D721Med (cell line): Measurements from ENCODE around the gene SIRT3.
"Not testable (repeated sequence)": the region's sequence is repeated elsewhere in the genome, so short reads cannot be mapped to it uniquely, and the experiment has no call there.

ENCODE experiments used
- DNase-seq: peaks from one replicate; pipeline ENCODE4 v3.0.0; 2011; ENCODE audit warnings: low spot score; ENCODE audit not compliant: insufficient read length
- FAIRE-seq: peaks from 2 replicates; lab custom pipeline; 2011; peaks lifted over from hg19 to GRCh38; lab: Jason Lieb, UNC
- CTCF ChIP-seq: IDR thresholded peaks from 2 replicates; pipeline ENCODE4 v1.5.1; 2012; ENCODE audit warnings: mild to moderate bottlenecking, control low read depth; ENCODE audit not compliant: insufficient read depth; ENCODE audit errors: missing control alignments

The SIRT3 gene

GRCh38 chr11:199004-199581 is 37.0 kb downstream of the SIRT3 start:
- FAIRE-seq: no peak
- no peak for TF ChIP-seq CTCF

GRCh38 chr11:198236-198806 is 37.8 kb downstream of the SIRT3 start:
- no peak for FAIRE-seq
- DNase-seq: no peak
- TF ChIP-seq CTCF: no peak

More at GRCh38 chr11:199004-199581, 37.0 kb downstream of the SIRT3 start:
- no peak for DNase-seq

- FAIRE-seq: no peak
- no peak for DNase-seq
- no peak for TF ChIP-seq CTCF
Observed at GRCh38 chr11:197741-198235, 38.4 kb downstream of the SIRT3 start.

- no peak for FAIRE-seq
- no peak for DNase-seq
Observed at GRCh38 chr11:196786-197731, 39.1 kb downstream of the SIRT3 start.

GRCh38 chr11:193481-193880 is 42.7 kb downstream of the SIRT3 start:
- DNase-seq, FAIRE-seq: not testable (repeated sequence)

More at GRCh38 chr11:196786-197731, 39.1 kb downstream of the SIRT3 start:
- no peak for TF ChIP-seq CTCF

- FAIRE-seq, DNase-seq: not testable (repeated sequence)
Observed at GRCh38 chr11:192674-193128, 43.4 kb downstream of the SIRT3 start, which contains the start of gene SCGB1C1. Gene SCGB1C1, plus strand, starts transcription at chr11:193078. Its CDS starts 22 bp downstream, at chr11:193100.

- FAIRE-seq: not testable (repeated sequence)
Observed at GRCh38 chr11:191490-192478, 44.4 kb downstream of the SIRT3 start.

GRCh38 chr11:190546-190945 is 45.6 kb downstream of the SIRT3 start:
- not testable (repeated sequence) for DNase-seq, FAIRE-seq

More at GRCh38 chr11:191490-192478, 44.4 kb downstream of the SIRT3 start:
- DNase-seq: not testable (repeated sequence)

- not testable (repeated sequence) for DNase-seq, FAIRE-seq
Observed at GRCh38 chr11:189843-190311, 46.3 kb downstream of the SIRT3 start.

- DNase-seq, FAIRE-seq: not testable (repeated sequence)
Observed at GRCh38 chr11:189200-189783, 46.9 kb downstream of the SIRT3 start.

- not testable (repeated sequence) for DNase-seq, FAIRE-seq
Observed at GRCh38 chr11:180242-180641, 55.9 kb downstream of the SIRT3 start.
